DLD1 (cell line): Measurements from ENCODE around the gene NMNAT3.

Experiments used
- in situ Hi-C: cut with HindIII; loops from 2 replicates; pipeline ENCODE4 v1.10.0; 2017; ENCODE audit warnings: low sequenced_read_pairs

The NMNAT3 gene

DNA sequence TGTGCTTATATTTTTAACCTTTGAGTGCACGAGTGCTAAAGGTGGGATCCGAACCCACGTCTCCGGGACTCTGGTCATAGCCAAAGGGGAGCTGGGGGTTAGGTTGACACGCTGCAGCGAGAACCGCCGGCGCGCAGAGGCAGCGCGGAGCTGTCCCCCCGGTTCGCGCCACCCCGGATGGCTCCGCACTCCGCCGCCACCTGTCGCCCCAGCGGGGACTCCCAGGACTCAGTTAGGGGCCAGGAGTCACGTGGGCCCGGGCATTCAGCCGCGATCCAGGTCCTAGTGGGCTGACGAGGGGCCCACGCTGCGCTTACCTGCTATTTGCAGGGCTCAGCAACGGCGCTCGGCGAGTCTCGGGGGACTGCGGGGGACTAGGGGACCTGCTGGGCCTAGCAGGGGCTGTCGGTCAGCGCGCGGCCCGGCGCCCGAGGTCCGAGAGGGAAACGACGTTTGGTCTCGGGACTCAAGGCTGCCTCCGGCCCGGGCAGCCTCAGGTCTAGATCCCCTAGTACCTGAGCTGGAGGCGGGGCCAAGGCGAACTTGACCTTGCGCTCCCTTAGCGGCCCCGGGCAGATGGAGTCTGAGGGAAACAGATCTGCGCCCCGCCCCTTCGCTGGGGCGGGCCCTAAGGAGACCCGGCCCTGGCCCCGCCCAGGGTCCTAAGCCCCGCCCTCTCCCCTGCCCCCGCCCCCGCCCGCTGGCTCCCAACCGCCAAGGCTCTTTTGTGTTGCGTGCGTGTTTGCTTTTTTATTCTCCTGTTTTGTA is at the start of gene NMNAT3:
NMNAT3 (minus strand) TSS at position 585 of the 768 bp plus-strand sequence. CDS start 50,248 bp downstream, outside the sequence.
- in situ Hi-C loops, result no loop called here

DNA sequence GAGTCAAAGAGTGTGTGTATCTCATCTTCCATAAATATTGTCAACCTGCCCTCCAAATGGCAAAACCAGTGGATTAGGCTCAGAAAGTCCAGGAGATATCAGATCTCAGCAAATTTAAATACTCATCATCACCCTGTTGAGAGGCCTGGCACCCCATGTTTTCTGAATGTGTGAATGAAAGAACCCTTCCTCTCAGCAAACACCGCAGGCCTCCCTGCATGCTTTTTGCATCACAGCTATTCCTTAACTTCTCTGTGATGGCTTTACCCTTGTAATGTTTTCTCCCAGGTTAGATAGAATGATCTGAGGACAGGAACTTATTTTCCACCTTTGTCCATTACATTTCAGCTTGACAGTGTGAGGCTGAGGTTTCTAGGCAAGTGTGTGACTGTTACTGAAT is 43.6 kb upstream of the NMNAT3 start:
- in situ Hi-C loops, result no loop called here

DNA sequence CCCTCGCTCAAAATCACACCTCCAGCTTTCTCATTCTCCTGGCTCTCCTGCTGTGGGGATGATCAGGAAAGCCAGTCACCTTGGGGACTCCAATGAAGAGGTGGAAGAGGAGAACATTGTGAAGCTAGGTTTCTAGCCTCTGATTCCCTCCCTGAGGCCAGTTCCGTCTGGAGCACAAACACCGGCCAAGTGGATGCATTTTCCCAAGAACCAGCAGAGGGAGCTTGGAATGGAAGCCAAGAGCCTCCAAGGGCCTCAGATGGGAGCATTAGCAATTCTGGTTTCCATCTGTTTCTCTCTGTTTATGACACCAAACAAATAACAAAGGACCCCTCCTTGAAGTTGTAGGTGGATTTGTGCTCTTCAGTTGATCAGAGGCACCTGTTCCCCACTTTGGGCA is 40.6 kb upstream of the NMNAT3 start:
- in situ Hi-C loops, result no loop called here

DNA sequence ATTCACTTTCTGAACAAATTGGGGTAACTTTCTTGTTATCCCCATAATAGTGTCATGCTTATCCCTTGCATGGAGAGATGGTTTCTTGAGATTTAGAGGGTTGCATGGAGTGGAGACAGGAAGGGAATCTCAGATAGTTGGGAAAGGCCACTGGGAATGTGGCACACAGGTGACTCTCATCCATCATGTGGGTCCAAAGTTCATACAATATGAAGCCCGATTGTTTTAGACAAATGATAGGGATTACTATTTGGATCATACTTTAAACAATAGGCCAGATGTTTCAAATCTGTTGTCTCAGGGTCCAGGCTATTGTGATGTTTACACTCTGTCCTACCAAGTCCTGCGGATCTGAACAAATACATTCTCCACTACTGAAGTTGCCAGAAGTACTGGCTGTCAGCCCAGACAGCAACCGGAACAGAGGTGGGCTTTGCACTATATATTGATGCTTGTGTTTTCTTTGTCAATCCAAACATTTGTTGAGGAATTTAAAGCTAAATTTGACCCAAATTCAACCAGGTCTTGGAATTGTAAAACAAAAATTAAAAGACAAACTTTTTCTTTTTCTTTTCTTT is 39.2 kb upstream of the NMNAT3 start:
- in situ Hi-C loops, result no loop called here

DNA sequence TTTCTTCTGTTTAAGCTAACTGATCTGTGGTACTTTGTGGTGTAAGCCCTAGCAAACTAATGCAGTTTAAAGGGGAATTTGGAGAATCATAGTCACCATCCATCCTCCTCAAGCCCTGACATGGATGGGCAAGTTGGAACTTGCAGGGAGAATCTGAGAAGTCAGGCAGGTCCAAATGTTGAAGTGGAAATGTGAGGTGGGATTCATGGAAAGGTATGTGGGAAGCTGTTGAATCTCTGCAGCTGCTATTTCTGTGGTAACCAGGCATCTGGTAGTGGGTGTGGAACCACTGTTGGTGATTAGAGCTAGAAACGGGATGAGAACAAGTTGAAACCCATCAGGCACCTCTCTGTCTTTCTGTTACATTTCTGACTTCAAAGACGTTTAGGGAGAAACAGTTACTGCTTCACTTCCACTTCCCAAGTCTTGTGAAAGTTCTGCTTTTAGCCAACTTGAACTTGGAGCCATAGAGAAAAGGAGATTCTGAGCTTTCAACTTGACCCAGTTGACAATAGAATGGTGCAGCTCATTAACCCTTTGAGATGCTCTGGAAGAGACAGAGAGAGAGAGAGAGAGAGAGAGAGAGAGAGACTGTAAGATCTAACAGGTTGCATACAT is 38.1 kb upstream of the NMNAT3 start:
- in situ Hi-C loops, result no loop called here

DNA sequence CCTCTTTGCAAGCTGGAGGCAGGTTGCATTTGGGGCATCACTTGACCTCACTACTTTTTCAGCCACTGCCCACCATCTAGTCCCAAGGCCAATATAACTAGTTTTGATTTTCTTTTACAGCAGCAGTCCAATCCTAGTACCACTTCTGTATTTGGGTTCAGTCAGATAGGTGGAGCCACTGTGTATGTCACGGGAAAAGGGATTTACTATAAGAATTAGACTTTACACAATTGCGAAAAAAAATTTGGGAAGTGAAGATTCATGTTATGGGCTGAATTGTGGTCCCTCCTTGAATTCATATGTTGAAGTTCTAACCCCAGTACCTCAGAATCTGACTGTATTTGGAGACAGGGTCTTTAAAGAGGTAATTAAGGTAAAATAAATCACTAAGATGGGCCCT is 37.4 kb upstream of the NMNAT3 start:
- in situ Hi-C loops, result no loop called here

DNA sequence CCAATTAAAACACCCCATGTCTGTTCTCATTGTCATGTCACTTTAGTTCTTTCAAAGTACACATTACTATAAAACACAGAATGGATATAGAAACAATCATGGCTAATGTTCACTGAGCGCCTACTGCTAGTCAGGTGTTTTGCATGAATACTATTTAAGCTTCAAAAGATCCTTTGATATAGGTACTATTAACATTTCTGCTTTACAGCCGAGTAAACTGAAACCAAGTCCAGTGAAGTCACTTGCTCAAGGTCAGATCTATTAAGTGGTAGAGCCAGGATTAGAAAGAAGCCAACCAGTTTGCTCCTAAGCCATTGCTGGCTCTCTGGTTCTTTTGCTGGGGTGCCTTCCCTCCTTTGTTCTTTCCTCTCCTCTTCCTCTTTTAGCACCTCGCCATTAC is 32.4 kb upstream of the NMNAT3 start:
- in situ Hi-C loops, result no loop called here

DNA sequence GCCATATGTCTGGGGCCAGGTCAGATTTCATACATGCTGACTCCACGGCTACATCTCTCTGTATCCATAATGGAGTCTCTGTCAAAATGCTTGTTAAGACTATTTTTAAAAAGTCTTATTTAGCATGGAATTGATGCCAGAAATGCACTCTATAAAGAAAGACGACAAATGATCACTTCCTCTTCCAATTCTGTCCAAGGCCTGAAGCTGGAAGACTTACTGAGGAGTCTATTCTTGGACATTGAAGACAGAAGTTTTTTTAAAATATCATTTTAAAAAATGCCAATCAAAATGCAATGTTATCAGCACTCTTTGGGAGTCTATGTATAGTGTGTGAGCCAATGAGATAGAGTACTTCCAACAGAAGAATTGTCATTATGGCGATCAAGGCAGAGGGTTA is 27.9 kb upstream of the NMNAT3 start:
- in situ Hi-C loops, result no loop called here

DNA sequence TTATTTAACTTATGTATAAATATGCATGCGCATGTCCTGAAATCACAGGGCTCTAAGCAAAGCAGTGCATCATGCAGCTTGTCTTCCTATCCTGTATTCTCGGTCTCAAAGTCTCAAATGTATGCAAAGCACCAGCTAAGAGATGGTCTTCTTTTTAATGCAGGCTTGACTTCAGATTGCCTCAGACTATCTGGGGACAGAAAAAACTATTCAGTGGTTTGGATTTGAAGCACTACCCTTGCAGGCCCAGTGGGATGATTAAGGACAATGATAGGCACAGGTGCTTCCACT is 18.5 kb upstream of the NMNAT3 start:
- in situ Hi-C loops, result no loop called here

DNA sequence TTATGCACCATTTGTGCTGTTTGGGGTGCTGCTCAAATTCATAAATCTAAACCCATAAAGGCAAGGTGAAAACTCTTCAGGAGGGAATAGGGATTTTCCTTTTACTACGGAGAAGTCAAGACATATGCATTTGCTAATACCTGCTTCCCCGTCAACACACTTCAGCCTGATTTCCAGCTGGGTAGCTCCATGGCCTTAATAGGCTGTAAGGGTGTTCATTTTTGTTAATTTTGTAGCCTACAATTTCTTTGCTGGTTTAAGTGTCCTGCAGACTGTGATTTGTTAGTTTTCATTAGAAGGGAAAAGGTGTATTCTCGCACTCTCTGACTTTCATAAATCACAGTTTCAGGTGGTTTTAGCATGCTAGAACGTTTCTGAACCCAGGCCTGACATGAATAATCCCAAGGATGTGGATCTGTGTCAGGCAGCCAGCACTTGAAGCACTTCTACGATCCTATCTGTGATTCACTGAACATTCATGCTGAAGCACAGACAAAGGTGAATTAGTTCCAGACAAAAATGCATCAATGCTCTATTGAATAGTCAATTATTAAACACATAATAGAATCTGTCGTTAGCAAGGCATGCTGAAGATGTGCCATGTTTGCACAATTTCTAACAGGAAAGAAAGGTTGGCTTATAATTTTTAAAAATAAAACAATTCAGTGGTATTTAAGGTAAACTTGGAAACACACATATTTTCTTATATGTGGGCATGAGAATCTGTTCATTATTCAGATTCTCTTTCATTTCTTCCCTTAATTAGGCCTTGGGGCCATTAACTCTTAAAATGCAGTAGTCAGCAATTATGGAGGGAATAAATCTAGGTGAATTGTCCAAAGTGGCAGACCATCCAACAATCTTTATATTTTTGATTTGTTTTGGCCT is 17.9 kb upstream of the NMNAT3 start:
- in situ Hi-C loops, result no loop called here

DNA sequence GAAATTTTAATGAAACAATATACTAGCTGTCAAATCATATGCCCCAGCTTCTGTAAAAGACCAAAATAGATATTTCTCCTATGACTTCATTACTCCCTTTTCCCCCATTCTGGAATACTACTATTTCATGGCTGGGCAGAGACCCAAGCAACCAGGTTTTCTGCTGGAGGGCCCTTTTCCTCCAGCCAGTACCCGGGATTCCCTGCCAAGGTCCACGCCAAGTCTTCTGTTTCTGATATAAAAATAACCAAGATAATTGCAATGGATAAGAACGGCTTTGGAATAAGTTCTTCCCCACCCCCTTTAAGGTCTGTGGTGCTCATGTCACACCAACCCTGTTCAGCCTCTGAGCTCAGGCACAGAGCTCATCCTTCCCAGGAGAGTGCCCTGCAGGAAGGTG is 17.2 kb upstream of the NMNAT3 start:
- in situ Hi-C loops, result no loop called here

DNA sequence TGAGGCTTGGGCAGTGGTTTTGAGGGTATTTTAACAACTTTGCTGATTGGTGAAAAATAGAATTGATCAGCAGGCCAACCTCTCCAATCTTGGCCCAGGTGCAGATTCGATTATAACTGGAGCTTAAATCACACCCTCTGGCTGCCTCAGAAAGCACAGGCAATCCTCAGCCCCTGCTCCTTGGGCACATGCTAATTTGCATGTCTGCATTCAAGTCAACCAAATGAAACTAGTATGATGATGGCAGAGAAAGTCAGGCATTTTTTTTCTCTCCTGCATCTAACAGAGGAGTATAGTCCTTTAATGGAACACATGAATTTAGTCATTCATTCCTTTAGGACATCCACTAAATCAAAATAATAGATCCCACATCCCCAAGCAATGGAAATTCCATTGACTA is 16.8 kb upstream of the NMNAT3 start:
- in situ Hi-C loops, result no loop called here

DNA sequence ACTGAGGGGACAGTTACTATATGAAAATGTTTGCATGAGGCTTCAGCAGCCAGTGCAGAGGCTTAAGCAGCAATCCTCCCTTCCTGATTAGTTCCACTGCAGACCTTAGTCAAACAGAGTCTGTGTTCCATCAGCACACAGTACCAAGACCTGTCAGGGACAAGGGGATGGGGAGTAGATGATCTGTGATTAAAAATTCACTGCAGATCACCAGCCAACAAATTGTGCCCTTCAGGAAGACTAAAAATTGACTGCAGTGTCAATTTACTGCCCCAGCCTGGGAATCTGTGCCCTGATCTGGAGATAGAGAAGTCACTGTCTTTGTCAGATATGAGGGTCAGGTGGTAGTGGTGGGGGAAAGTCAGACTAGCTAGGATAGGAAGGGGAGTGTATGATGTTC is 13.8 kb upstream of the NMNAT3 start:
- in situ Hi-C loops, result no loop called here

DNA sequence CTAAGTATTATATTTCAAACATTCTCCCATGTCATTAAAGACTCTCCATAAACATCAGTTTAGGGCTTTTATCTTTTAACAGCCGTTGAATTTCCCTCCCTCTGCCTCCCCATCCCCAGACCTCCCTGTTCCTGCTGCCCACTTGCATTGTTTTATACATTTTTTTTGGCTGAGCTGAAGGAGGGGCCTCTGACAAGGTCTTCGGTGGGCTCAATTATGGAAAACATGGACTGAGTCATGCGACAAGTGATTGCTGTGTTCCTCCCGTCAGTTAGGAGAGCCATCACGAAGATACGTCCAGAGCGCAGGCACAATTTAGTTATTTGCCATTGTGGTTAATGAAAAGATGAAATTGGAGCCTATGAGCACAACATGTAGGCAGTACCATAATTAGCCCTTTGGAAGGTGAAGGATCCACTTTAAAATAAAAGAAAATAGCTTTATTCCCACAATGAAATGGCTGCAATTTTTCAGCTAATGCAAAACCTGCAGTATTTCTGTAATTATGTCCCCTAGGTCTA is 12.0 kb upstream of the NMNAT3 start:
- in situ Hi-C loops, result no loop called here

DNA sequence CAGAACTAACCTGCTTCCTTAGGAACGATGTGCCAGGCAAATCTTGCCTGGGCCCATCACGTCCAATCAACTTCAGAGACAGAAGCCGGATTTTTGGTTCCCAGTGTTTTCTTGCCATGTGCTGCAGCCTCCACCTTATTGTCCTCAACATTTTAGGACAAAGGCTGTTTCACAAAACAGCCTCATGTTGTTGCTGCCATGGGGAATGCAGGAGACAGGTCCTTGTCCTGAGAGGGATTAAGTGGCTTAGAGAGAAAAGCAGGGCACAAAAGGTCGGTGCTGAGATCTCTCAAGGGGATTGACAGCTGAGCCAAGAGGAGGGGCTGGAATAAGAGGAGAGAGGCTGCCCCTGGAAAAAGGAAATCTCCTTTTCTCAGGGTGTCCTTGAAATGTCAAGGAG is 11.3 kb upstream of the NMNAT3 start:
- in situ Hi-C loops, result no loop called here

DNA sequence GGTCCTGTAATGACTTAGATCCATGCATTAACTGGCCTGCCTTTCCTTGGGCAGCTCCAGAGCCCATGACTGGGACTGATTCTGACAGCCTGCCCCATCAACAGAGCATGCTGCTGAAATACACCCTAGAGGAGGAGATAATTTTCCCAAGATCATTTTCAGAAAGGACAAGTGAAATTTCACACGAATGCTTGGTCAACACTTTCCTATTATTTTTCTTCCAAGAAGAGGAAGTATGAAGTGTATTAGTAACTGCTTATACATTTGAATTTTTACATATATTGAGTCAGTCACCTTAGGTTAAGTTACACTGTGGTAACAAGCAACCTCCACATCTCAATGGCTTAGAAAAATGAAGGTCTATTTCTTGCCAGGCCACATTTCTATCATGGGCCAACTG is 9.7 kb upstream of the NMNAT3 start:
- in situ Hi-C loops, result no loop called here

DNA sequence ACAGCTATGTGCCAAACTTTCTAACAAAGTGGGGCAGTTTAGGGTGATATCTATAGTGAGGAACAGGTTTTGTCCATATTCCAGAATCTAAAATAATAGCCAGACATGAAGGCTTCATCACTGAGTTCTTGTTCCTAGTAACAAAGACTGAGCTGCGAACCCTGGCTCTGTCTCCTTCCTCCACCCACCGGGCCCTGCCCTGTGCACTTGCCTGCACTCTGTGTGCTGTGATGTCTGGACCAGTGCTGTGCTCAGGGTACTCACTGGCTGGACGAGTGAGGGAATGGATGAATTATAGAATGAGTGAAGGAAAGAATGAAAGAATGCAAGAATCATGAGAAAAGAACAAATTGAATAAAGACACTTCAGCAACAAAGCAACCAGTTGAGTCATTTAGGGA is 8.9 kb upstream of the NMNAT3 start:
- in situ Hi-C loops, result no loop called here

DNA sequence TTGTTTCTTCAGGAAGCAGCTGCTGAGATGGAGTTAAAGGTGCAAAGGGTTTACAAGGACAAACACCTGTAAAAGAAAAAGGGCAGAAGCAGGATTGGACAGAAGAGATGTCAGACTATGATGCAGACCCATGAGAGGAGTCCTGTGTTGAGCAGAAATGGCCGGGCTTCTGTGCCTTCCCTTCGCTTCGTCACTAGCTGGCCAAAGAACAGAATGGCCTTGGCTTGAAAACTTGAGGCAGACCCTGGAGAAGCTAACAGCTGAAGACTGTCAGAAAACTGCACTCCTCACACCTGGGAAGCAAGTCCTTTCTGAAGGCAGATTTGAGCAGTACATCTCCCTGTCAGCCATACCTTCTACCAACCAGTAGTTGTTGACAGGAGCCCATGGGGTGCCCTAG is 8.4 kb upstream of the NMNAT3 start:
- in situ Hi-C loops, result no loop called here

DNA sequence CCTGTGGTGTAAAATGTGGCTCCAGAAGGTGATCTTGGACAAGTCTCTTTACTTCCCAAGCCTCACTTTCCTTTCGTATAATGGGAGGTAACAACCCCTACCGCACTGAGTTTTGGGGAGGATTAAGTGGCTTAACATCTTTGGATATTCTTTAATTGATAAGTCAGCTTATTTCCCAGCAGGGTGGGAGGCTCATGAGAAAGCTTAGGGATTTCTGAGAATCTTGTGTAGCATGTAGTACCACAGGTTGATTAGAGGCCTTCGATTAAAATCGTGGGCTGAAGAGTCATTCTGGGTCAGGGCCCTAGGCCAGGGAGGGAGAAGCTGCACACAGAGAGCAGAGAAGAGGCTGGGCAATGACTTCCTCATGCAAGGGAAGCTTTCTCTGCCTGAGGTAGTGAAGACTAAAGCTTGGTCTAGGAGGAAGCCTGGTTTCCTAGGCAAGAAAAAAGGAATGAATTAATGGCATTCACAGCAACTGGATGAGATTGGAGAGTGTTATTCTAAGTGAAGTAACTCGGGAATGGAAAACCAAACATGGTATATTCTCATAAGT is 1.5 kb upstream of the NMNAT3 start:
- in situ Hi-C loops, result no loop called here

DNA sequence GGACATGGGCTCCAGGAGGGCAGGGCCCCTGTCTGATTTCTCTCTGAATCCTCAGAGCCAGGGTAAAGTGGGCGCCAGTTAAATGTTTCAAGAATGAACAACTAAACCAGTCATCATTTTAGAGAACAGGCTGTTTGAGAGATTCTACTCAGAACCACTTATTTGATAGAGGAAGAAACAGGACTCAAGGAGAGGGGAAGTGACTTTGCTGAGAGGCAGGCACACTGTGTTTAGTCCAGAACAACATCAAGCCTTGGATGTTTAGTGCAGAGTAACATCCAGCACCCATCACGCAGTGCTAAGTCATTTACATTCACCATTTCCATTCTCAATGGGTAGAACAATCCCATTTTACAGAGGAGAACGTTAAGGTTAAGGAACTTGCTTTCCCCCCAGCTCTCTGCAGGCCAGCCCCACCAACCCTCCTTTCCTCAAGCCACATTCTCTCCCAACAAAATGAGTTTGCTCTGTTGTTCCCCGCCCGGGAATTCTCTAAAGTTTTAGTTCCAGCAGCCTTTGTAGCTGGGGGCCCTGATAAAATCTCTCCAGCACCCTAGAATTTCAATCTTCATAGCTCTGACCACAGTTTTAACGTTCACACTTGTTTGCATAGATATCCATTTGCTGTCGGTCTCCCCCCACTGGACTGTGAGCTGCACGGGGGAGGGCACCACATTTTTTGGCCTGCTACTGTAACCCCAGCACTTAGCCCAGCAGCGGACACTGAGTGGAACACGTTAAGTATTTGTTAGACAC is 962 bp downstream of the NMNAT3 start:
- in situ Hi-C loops, result no loop called here
